Gastrocnemius medialis (tissue), 4 donors: Measurements from ENCODE around the gene TNFRSF1B. TPM values are rescaled to one million over a fixed set of nuclear protein-coding genes. Genes with fewer than 3 reads are reported as not detected.

Source experiments
- ATAC-seq, 2 donors: fragments of 150-250 bp; one replicate each; pipeline ENCODE4 v1.9.1; 2016
- DNase-seq, 2 donors: peaks; one replicate each; pipeline ENCODE4 v3.0.0-alpha.2; 2019
- H3K27ac ChIP-seq, 4 donors: fragments of 200-600 bp; sonication (generic); 1 replicate in 1 of 4; 2 replicates in 3 of 4; pipeline ENCODE4 v1.5.1; 2016 to 2018; ENCODE audit warnings: mild to moderate bottlenecking in 2 of 4, moderate library complexity in 1 of 4
- H3K27me3 ChIP-seq, 3 donors: fragments of 200-600 bp; sonication (generic) in 2 of 3; 1 replicate in 1 of 3; 2 replicates in 2 of 3; pipeline versions ENCODE4 v1.5.1 to v1.6.0; 2016 to 2019; ENCODE audit warnings: mild to moderate bottlenecking in 1 of 3, moderate library complexity in 1 of 3
- H3K36me3 ChIP-seq, 2 donors: fragments of 200-600 bp; sonication (generic) in 1 of 2; one replicate each; pipeline ENCODE4 v1.5.1; 2017 to 2018
- H3K4me1 ChIP-seq, 2 donors: fragments of 200-600 bp; sonication (generic) in 1 of 2; one replicate each; pipeline ENCODE4 v1.5.1; 2016 to 2017; ENCODE audit warnings: mild to moderate bottlenecking in 2 of 2
- H3K4me3 ChIP-seq, 4 donors: fragments of 200-600 bp; sonication (generic) in 3 of 4; 1 replicate in 1 of 4; 2 replicates in 3 of 4; pipeline ENCODE4 v1.5.1; 2016 to 2019; ENCODE audit warnings: mild to moderate bottlenecking in 2 of 4
- H3K9me3 ChIP-seq, 3 donors: fragments of 200-600 bp; sonication (generic) in 2 of 3; 1 replicate in 1 of 3; 2 replicates in 2 of 3; pipeline ENCODE4 v1.5.1; 2016 to 2019
- CTCF ChIP-seq, 5 experiments: fragments of 450-650 bp in 3 of 5; fragments of 200-600 bp in 2 of 5; sonication (generic) in 2 of 5; IDR thresholded peaks in 4 of 5; conservative IDR thresholded peaks in 1 of 5; 1 replicate in 4 of 5; 2 replicates in 1 of 5; pipeline ENCODE4 v1.5.1; 2016 to 2019; ENCODE audit warnings: antibody characterized with exemption in 5 of 5, mild to moderate bottlenecking in 3 of 5, moderate library complexity in 3 of 5
- POLR2A ChIP-seq, 2 donors: fragments of 450-650 bp; IDR thresholded peaks; one replicate each; pipeline ENCODE4 v1.6.1; 2017; ENCODE audit warnings: antibody characterized with exemption in 2 of 2, mild to moderate bottlenecking in 2 of 2, moderate library complexity in 2 of 2
- in situ Hi-C, 4 donors: fragments of 200-750 bp; cut with MboI; loops; one replicate each; pipeline versions ENCODE4 v1.15.0 to v1.8.0; 2017; ENCODE audit warnings: low sequenced_read_pairs in 4 of 4
- intact Hi-C: fragments of 100-400 bp; cut with DNase I; formaldehyde crosslinking; loops from one replicate; pipeline ENCODE4 v1.15.1; 2023; ENCODE audit warnings: low total_unique reads
- total RNA-seq, 4 donors: library from RNA; depleted of rRNA; stranded (reverse); fragments of >200 nt; gene quantifications; one replicate each; pipeline versions ENCODE4 v1.1.0 to v1.2.3, GENCODE V29; 2016

Gene TNFRSF1B
- total RNA-seq, 4 donors from 2014 or later: 14.0 to 29.5 (median 18.8) TPM

DNA sequence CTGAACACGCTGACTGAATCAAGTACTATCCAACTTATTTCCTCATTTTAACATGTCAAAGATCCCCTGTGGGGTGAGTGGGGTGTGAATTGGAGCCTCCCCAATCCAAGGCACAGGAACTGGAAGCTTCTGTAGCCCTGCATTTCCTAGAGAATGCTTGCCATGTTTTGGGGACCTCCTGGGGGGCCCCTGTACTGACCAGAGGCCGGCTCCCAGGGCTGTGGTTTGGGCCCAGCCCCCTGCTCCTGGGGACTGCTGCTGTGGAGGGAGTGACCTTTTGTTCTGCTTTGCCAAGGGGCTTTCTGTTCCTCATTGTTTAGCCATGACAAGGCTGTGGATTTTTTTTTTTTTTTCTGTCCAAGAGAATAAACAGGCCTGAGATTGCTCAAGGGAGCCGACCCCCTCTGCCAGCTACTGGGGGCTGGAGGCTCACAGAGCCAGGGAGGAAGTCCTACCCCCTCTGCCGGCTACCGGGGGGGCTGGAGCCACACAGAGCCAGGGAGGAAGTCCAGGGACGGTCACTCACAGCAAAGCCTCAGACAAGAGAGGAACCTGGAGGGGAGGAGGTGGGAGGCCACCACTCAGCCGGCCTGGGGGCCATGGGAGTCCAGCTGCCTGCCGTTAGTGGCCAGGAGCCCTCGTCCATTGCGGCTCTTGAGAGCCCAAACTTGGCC, 17.4 kb downstream of the TNFRSF1B start:
- Histone ChIP-seq H3K9me3 (no peaks in the 10 kb centered on the region), H3K4me1 (peaks cover 41 to 69% of the 10 kb centered on the region in 2 donors), H3K4me3 (peak overlapping the region; percentile 20 to 48 (median 34)), H3K27ac (peak overlapping the region; percentile 74 to 88 (median 86)), H3K36me3 (no peaks in the 10 kb centered on the region), H3K27me3 (peaks cover 0 to 4% (median 0%) of the 10 kb centered on the region in 3 donors)
- ATAC-seq (peak; percentile 25 to 60), DNase-seq (peak; percentile 73 to 76)
- TF ChIP-seq POLR2A (IDR thresholded peaks at IDR 0.05) (peak in 1 of 2 donors; percentile 44), CTCF (IDR thresholded peaks at IDR 0.05 in 4 of 5, conservative IDR thresholded peaks at IDR 0.05 in 1 of 5) (peak in 3 of 5 experiments; percentile 17 to 28 (median 27))
- in situ Hi-C loops (no loop called here), intact Hi-C loops (no loop called here)

DNA sequence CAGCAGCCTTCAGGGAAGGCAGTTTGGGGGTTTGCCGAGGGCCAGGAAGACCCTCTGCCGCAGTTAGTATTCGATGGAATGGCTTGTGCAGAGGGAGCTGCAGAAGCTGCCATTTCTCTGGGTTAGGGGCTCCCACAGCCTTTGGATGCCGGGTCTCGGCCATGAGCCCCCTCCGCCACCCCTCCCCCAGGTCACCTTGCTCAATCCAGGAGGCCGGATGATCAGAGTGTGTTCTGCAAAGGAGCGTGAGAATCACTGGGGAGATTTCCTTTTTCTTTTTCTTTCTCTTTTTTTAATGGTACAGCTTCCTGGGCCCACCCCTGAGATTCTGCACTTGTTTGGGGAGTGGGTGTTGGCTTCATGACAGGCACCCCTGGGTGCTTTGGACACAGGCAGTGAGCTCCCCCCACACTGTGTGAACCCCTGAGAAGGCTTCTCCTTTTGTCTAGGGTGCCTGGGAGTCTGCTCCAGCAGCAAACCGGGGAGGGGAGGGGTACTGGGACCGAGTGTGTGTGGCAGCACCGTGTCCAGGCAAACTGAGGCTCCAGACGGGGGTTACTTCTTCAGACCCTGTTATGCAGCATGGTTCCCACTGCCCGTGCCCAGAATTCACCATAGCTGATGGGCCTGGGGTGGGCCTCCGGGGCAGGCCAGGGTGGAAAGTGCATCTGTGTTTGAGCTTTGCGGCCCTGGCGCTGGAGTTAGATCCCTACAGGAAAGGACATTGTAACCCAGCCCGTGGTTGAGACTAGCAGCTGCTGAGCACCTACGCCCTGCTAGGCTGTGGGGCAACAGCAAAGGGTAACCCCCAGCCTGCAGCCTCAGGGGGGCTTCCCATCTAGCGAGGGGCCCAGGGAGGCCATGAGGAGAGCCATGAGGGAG, 18.5 kb downstream of the TNFRSF1B start:
- H3K27me3 ChIP-seq: peaks cover 0 to 4% (median 0%) of the 10 kb centered on the region in 3 donors
- H3K4me3 ChIP-seq: peak overlapping the region; percentile 13 to 48 (median 27)
- in situ Hi-C loops: no loop called here
- TF ChIP-seq CTCF (IDR thresholded peaks at IDR 0.05 in 4 of 5, conservative IDR thresholded peaks at IDR 0.05 in 1 of 5) (no peak), POLR2A (IDR thresholded peaks at IDR 0.05) (no peak)
- no peaks in the 10 kb centered on the region for H3K9me3 ChIP-seq
- intact Hi-C loops: loop anchor here (5.0 kb wide), 2 partner anchors 43 to 58 kb away; no protein-coding TSS in a partner anchor
- peaks cover 41 to 58% of the 10 kb centered on the region in 2 donors for H3K4me1 ChIP-seq
- no peaks in the 10 kb centered on the region for H3K36me3 ChIP-seq
- H3K27ac ChIP-seq: peak overlapping the region; percentile 74 to 88 (median 86)
- peak in 1 of 2 donors; percentile 60 for ATAC-seq
- DNase-seq: peak in 1 of 2 donors; percentile 67

GRCh38 chr1:12185918-12186678, 19.3 kb downstream of the TNFRSF1B start:
- Histone ChIP-seq H3K27me3 (peaks cover 0 to 4% (median 0%) of the 10 kb centered on the region in 3 donors), H3K36me3 (no peaks in the 10 kb centered on the region), H3K9me3 (no peaks in the 10 kb centered on the region), H3K4me3 (peak overlapping the region in 1 of 4 donors; percentile 48), H3K27ac (peak overlapping the region; percentile 74 to 88 (median 86)), H3K4me1 (peaks cover 35 to 51% of the 10 kb centered on the region in 2 donors)
- TF ChIP-seq CTCF (IDR thresholded peaks at IDR 0.05 in 4 of 5, conservative IDR thresholded peaks at IDR 0.05 in 1 of 5): no peak
- no peak for TF ChIP-seq POLR2A (IDR thresholded peaks at IDR 0.05)
- peak in 1 of 2 donors; percentile 48 for ATAC-seq
- in situ Hi-C loops: no loop called here
- intact Hi-C loops: loop anchor here (5.0 kb wide), 2 partner anchors 44 to 59 kb away; no protein-coding TSS in a partner anchor
- DNase-seq: peak in 1 of 2 donors; percentile 54

- intact Hi-C loops (loop anchor here (5.0 kb wide), 2 partner anchors 44 to 59 kb away; no protein-coding TSS in a partner anchor), in situ Hi-C loops (no loop called here)
- DNase-seq: no peak
- Histone ChIP-seq H3K27me3 (peaks cover 0 to 4% (median 0%) of the 10 kb centered on the region in 3 donors), H3K36me3 (peaks cover 0 to 4% of the 10 kb centered on the region in 2 donors), H3K9me3 (no peaks in the 10 kb centered on the region), H3K4me3 (no peak overlapping the region), H3K27ac (peak overlapping the region in 3 of 4 donors; percentile 74 to 88 (median 85)), H3K4me1 (peaks cover 35 to 51% of the 10 kb centered on the region in 2 donors)
- TF ChIP-seq POLR2A (IDR thresholded peaks at IDR 0.05) (no peak), CTCF (IDR thresholded peaks at IDR 0.05 in 4 of 5, conservative IDR thresholded peaks at IDR 0.05 in 1 of 5) (no peak)
- no peak for ATAC-seq
Observed at GRCh38 chr1:12186679-12186985, 19.8 kb downstream of the TNFRSF1B start.
